Measurements from ENCODE around the gene SLC2A9. TPM values are rescaled to one million over a fixed set of nuclear protein-coding genes. Genes with fewer than 3 reads are reported as not detected.

The SLC2A9 gene
- total and polyA plus RNA-seq, 2 of the 4 experiments (the other 2 are of a cell fraction) = 0.72 to 2.1 TPM

- Histone ChIP-seq H4K20me1 (ENCODE audit: insufficient read depth, low read length) (no peaks in the 10 kb centered on the region), H2AK5ac (ENCODE audit: low read depth, low read length) (no peak overlapping the region), H2BK20ac (ENCODE audit: low read depth, low read length) (no peak overlapping the region), H3K36me3 (ENCODE audit: control insufficient read depth, insufficient read depth, low read length) (peaks cover 20% of the 10 kb centered on the region), H4K91ac (ENCODE audit: insufficient read depth, low read depth, low read length) (no peak overlapping the region), H2AK9ac (replicated peaks; ENCODE audit: low read depth, low read length, poor library complexity) (no peak overlapping the region), H4K5ac (ENCODE audit: low read depth, low read length) (no peak overlapping the region), H3K14ac (replicated peaks; ENCODE audit: low read depth, low read length) (no peak overlapping the region), H3K4me2 (ENCODE audit: low read depth, low read length) (no peak overlapping the region), H3K9me1 (ENCODE audit: insufficient read depth, low read length) (no peaks in the 10 kb centered on the region; the same call in 1 of the 2 replicates), H3K9me3 (ENCODE audit: control insufficient read depth, insufficient read depth, low read length) (no peaks in the 10 kb centered on the region), H3K27me3 (ENCODE audit: control insufficient read depth, insufficient read depth, low read length) (no peaks in the 10 kb centered on the region), H3K27ac (ENCODE audit: insufficient read depth, low read length) (no peak overlapping the region), H3K4me3 (ENCODE audit: insufficient read depth, low read depth, low read length) (no peak overlapping the region), H3K4ac (ENCODE audit: low read depth, low read length) (no peak overlapping the region), H2BK15ac (ENCODE audit: low read depth, low read length) (no peak overlapping the region), H3K23ac (ENCODE audit: low read depth, low read length) (no peak overlapping the region), H2AFZ (replicated peaks; ENCODE audit: low read length, poor library complexity) (no peak overlapping the region), H3K18ac (ENCODE audit: low read depth, low read length) (no peak overlapping the region), H3K79me1 (ENCODE audit: low read depth in 1 of 2, low read length in 2 of 2) (peaks cover under 1 to 3% of the 10 kb centered on the region in 2 experiments; a peak in 1 of 4 replicates), H2BK5ac (ENCODE audit: low read depth, low read length, poor library complexity, severe bottlenecking) (no peak overlapping the region), H3K4me1 (ENCODE audit: control insufficient read depth, insufficient read depth, low read length) (no peaks in the 10 kb centered on the region; the same call in 1 of the 2 replicates), H4K8ac (ENCODE audit: low read depth in 2 of 2, low read length in 2 of 2) (no peak overlapping the region), H3K56ac (ENCODE audit: extremely low read depth, insufficient read depth, low read length) (no peak overlapping the region), H3K9ac (ENCODE audit: low read depth, low read length) (no peak overlapping the region), H2BK120ac (ENCODE audit: low read depth, low read length) (no peak overlapping the region)
- in situ Hi-C loops (cut with MboI; ENCODE audit: low sequenced_read_pairs) = no loop called here
- TF ChIP-seq, protein P1, sequence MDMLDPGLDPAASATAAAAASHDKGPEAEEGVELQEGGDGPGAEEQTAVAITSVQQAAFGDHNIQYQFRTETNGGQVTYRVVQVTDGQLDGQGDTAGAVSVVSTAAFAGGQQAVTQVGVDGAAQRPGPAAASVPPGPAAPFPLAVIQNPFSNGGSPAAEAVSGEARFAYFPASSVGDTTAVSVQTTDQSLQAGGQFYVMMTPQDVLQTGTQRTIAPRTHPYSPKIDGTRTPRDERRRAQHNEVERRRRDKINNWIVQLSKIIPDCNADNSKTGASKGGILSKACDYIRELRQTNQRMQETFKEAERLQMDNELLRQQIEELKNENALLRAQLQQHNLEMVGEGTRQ (IDR thresholded peaks at IDR 0.05; ENCODE audit: low read depth, low read length) = no peak
- no peak for TF ChIP-seq MAFK (IDR thresholded peaks at IDR 0.05; ENCODE audit: low read depth, low read length)
- TF ChIP-seq MXI1 (IDR thresholded peaks at IDR 0.05; ENCODE audit: borderline replicate concordance, low read depth, low read length) = no peak
- TF ChIP-seq, protein P2, sequence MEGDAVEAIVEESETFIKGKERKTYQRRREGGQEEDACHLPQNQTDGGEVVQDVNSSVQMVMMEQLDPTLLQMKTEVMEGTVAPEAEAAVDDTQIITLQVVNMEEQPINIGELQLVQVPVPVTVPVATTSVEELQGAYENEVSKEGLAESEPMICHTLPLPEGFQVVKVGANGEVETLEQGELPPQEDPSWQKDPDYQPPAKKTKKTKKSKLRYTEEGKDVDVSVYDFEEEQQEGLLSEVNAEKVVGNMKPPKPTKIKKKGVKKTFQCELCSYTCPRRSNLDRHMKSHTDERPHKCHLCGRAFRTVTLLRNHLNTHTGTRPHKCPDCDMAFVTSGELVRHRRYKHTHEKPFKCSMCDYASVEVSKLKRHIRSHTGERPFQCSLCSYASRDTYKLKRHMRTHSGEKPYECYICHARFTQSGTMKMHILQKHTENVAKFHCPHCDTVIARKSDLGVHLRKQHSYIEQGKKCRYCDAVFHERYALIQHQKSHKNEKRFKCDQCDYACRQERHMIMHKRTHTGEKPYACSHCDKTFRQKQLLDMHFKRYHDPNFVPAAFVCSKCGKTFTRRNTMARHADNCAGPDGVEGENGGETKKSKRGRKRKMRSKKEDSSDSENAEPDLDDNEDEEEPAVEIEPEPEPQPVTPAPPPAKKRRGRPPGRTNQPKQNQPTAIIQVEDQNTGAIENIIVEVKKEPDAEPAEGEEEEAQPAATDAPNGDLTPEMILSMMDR (conservative IDR thresholded peaks at IDR 0.05; ENCODE audit: low read depth, low read length) = no peak
- TF ChIP-seq RFX5 (IDR thresholded peaks at IDR 0.05; ENCODE audit: low read depth, low read length) = no peak
- TF ChIP-seq RAD21 (IDR thresholded peaks at IDR 0.05; ENCODE audit: low read length) = no peak
- TF ChIP-seq BHLHE40 (IDR thresholded peaks at IDR 0.05; ENCODE audit: low read depth, low read length) = no peak
- DNase-seq (no peak), ATAC-seq (ENCODE audit: low read depth) (no peak)
- BruUV-seq (replicated peaks) = no TSS peak
- ChIA-PET POLR2A (ENCODE audit: unreplicated experiment) (no interaction called here), CTCF (no interaction called here)
- 95% methylated on average over 7 of the region's 15 CpGs; no CpG with 5 or more reads in 1 of the 2 experiments for WGBS, 2 experiments (ENCODE audit: extremely low coverage in 2 of 2, insufficient read length in 1 of 2)
- intact Hi-C loops (cut with micrococcal nuclease) = no loop called here
- dilution Hi-C loops (cut with HindIII; ENCODE audit: low sequenced_read_pairs, unreplicated experiment) = no loop called here
Observed at GRCh38 chr4:10066670-10067651, 45.7 kb upstream of the SLC2A9 start.
